Measurements from ENCODE around the gene NUDCD3. TPM values are rescaled to one million over a fixed set of nuclear protein-coding genes. Genes with fewer than 3 reads are reported as not detected.

NUDCD3 gene
- total and polyA plus RNA-seq, 2 of the 8 experiments (the other 6 are each of a cell fraction or from before 2014, with no cell fraction given) = 35.2 to 93.7 TPM

GRCh38 chr7:44382459-44383265 lies 107.8 kb downstream of the NUDCD3 start:
- TF ChIP-seq TEAD4 (IDR thresholded peaks at IDR 0.05; ENCODE audit: low read depth, low read length) = no peak
- no peak for TF ChIP-seq KDM5A (IDR thresholded peaks at IDR 0.05; ENCODE audit: low read length)
- TF ChIP-seq FOSL1 (IDR thresholded peaks at IDR 0.05; ENCODE audit: insufficient read depth, low read depth, low read length) = no peak
- TF ChIP-seq ATF3 (IDR thresholded peaks at IDR 0.05; ENCODE audit: insufficient read depth, low read depth, low read length) = no peak
- no peak for TF ChIP-seq BACH1 (IDR thresholded peaks at IDR 0.05; ENCODE audit: low read length)
- no peak for TF ChIP-seq CBX8 (IDR thresholded peaks at IDR 0.05; ENCODE audit: borderline replicate concordance, low read depth, low read length)
- TF ChIP-seq RFX5 (IDR thresholded peaks at IDR 0.05; ENCODE audit: borderline replicate concordance, low read depth, low read length) = no peak
- no peak for TF ChIP-seq SIRT6 (IDR thresholded peaks at IDR 0.05; ENCODE audit: low read length)
- TF ChIP-seq YY1 (IDR thresholded peaks at IDR 0.05; ENCODE audit: low read depth, low read length) = no peak
- TF ChIP-seq RAD21 (IDR thresholded peaks at IDR 0.05 in 1 of 2, conservative IDR thresholded peaks at IDR 0.05 in 1 of 2; ENCODE audit: low read depth in 2 of 2, low read length in 2 of 2) = no peak
- Histone ChIP-seq H3K4me1 (replicated peaks in 1 of 4; ENCODE audit: control insufficient read depth in 3 of 4, insufficient read depth in 4 of 4, low read length in 3 of 4) (no peaks in the 10 kb centered on the region), H3K79me1 (ENCODE audit: low read depth, low read length) (no peaks in the 10 kb centered on the region; the same call in 1 of the 2 replicates), H3K4me2 (ENCODE audit: insufficient read depth in 1 of 2, low read depth in 2 of 2, low read length in 2 of 2) (no peak overlapping the region), H2AK5ac (ENCODE audit: low read depth, low read length) (no peak overlapping the region), H3K23ac (ENCODE audit: insufficient read length) (no peak overlapping the region), H2BK12ac (ENCODE audit: low read depth, low read length) (no peak overlapping the region), H3K56ac (replicated peaks; ENCODE audit: insufficient read length, low read depth, low read length) (no peak overlapping the region), H3K27ac (ENCODE audit: low read depth, low read length) (no peak overlapping the region), H3K4me3 (ENCODE audit: extremely low read depth in 1 of 4, insufficient read depth in 2 of 4, low read depth in 3 of 4, low read length in 4 of 4) (no peak overlapping the region), H2AFZ (ENCODE audit: low read length) (no peak overlapping the region), H3K18ac (ENCODE audit: extremely low read depth, low read length) (no peak overlapping the region), H3K4ac (replicated peaks; ENCODE audit: insufficient read length, low read depth, low read length) (no peak overlapping the region), H2BK5ac (ENCODE audit: low read depth, low read length) (no peak overlapping the region), H2BK120ac (replicated peaks; ENCODE audit: low read depth, low read length) (no peak overlapping the region), H4K20me1 (replicated peaks in 1 of 2; ENCODE audit: control insufficient read depth in 1 of 2, insufficient read depth in 2 of 2, low read length in 2 of 2) (peaks cover 0 to 11% of the 10 kb centered on the region in 2 experiments), H4K91ac (replicated peaks; ENCODE audit: insufficient read length, low read length) (no peak overlapping the region), H3K27me3 (replicated peaks in 1 of 4; ENCODE audit: control insufficient read depth in 3 of 4, extremely low read depth in 1 of 4, insufficient read depth in 3 of 4, low read length in 3 of 4) (no peaks in the 10 kb centered on the region), H2BK15ac (ENCODE audit: low read length) (no peak overlapping the region), H4K8ac (ENCODE audit: extremely low read depth, insufficient read depth, low read length) (no peak overlapping the region; the same call in 1 of the 2 replicates), H3K14ac (ENCODE audit: insufficient read length) (no peak overlapping the region), H3K36me3 (ENCODE audit: control insufficient read depth in 2 of 4, insufficient read depth in 4 of 4, low read length in 3 of 4) (peaks cover 0 to 5% (median 0%) of the 10 kb centered on the region in 4 experiments; a peak in 3 of 8 replicates), H3K9ac (replicated peaks in 1 of 4; ENCODE audit: extremely low read depth in 1 of 4, low read depth in 3 of 4, low read length in 3 of 4) (no peak overlapping the region), H3K23me2 (ENCODE audit: low read depth, low read length) (no peaks in the 10 kb centered on the region), H3K9me3 (ENCODE audit: insufficient read depth in 2 of 2, low read depth in 1 of 2, low read length in 1 of 2) (no peaks in the 10 kb centered on the region), H2BK20ac (ENCODE audit: low read length) (no peak overlapping the region), H3K79me2 (ENCODE audit: control insufficient read depth in 1 of 2, insufficient read depth in 2 of 2, low read length in 2 of 2) (no peaks in the 10 kb centered on the region), H4K5ac (ENCODE audit: insufficient read length, low read depth, low read length) (no peak overlapping the region)
- 92% methylated on average over 13 of the region's 13 CpGs; no CpG with 5 or more reads in 1 of the 2 experiments for WGBS, 2 experiments (ENCODE audit: extremely low coverage in 1 of 2, insufficient coverage in 1 of 2, insufficient read length in 1 of 2, insufficient replicate concordance in 2 of 2, low coverage in 1 of 2, low lambda C conversion rate in 2 of 2, missing lambda C conversion rate in 1 of 2)
- ChIA-PET CTCF (ENCODE audit: partially characterized antibody) (interaction anchor here (0.8 to 1.3 kb wide), 3 partner anchors 22 to 95 kb away, joined by 3 to 5 read pairs (median 3); no protein-coding TSS in a partner anchor), POLR2A (ENCODE audit: partially characterized antibody) (interaction anchor here (1.6 to 2.2 kb wide), 2 partner anchors 9 to 11 kb away, joined by 5 to 8 read pairs; no protein-coding TSS in a partner anchor)
- FAIRE-seq (no peak), DNase-seq (ENCODE audit: low read depth in 1 of 2, low spot score in 2 of 2) (peak in 1 of 2 experiments; percentile 23)

Measured in H1 (cell line).